Esophagus squamous epithelium (tissue), 4 donors: ENCODE data around the gene LRRC4C.

Experiments used
- CTCF ChIP-seq, 6 experiments: fragments of 450-650 bp in 4 of 6; fragments of 200-600 bp in 2 of 6; sonication (generic) in 2 of 6; IDR thresholded peaks; one replicate each; pipeline ENCODE4 v1.5.1; 2016 to 2019; ENCODE audit warnings: antibody characterized with exemption in 6 of 6, mild to moderate bottlenecking in 4 of 6, moderate library complexity in 4 of 6
- POLR2A ChIP-seq, 4 donors: fragments of 450-650 bp; IDR thresholded peaks; one replicate each; pipeline ENCODE4 v1.6.1; 2017; ENCODE audit warnings: antibody characterized with exemption in 4 of 4, mild to moderate bottlenecking in 4 of 4, moderate library complexity in 3 of 4

GRCh38 chr11:41319434-41319833 is 140.0 kb downstream of the LRRC4C start:
- TF ChIP-seq POLR2A (IDR thresholded peaks at IDR 0.05) (no peak), CTCF (IDR thresholded peaks at IDR 0.05) (no peak)
